ENCODE measurements around the gene PCDH9.
A peak's percentile ranks its signal among the peaks of the same experiment; 100 is the strongest.

PCDH9 gene

GRCh38 chr13:67229481-67230403 lies at the start of gene PCDH9:
PCDH9 (minus strand) TSS chr13:67230336; CDS start chr13:67228440, 1,896 bp downstream.
- Histone ChIP-seq H3K9me3 (ENCODE audit: control insufficient read depth, insufficient read depth, low read length) (no peaks in the 10 kb centered on the region), H3K9ac (ENCODE audit: low read depth, low read length) (peak within 1 kb of the TSS; percentile 56), H3K4me3 (ENCODE audit: low read depth, low read length) (peak within 1 kb of the TSS; percentile 91), H3K27me3 (ENCODE audit: control insufficient read depth, insufficient read depth, low read length) (peaks cover 26% of the 10 kb centered on the region), H3K36me3 (ENCODE audit: control insufficient read depth, insufficient read depth, low read length) (no peaks in the 10 kb centered on the region), H3K4me1 (ENCODE audit: control insufficient read depth, insufficient read depth, low read length) (no peaks in the 10 kb centered on the region)

GRCh38 chr13:67278235-67278634 lies 48.1 kb upstream of the PCDH9 start:
- Histone ChIP-seq H3K9ac (ENCODE audit: low read depth, low read length) (no peak overlapping the region), H3K4me3 (ENCODE audit: low read depth, low read length) (no peak overlapping the region), H3K27me3 (ENCODE audit: control insufficient read depth, insufficient read depth, low read length) (no peaks in the 10 kb centered on the region), H3K9me3 (ENCODE audit: control insufficient read depth, insufficient read depth, low read length) (no peaks in the 10 kb centered on the region), H3K36me3 (ENCODE audit: control insufficient read depth, insufficient read depth, low read length) (no peaks in the 10 kb centered on the region), H3K4me1 (ENCODE audit: control insufficient read depth, insufficient read depth, low read length) (peaks cover 12% of the 10 kb centered on the region)

GRCh38 chr13:67277581-67277980 lies 47.4 kb upstream of the PCDH9 start:
- Histone ChIP-seq H3K27me3 (ENCODE audit: control insufficient read depth, insufficient read depth, low read length) (no peaks in the 10 kb centered on the region), H3K4me3 (ENCODE audit: low read depth, low read length) (no peak overlapping the region), H3K9me3 (ENCODE audit: control insufficient read depth, insufficient read depth, low read length) (no peaks in the 10 kb centered on the region), H3K4me1 (ENCODE audit: control insufficient read depth, insufficient read depth, low read length) (peaks cover 12% of the 10 kb centered on the region), H3K36me3 (ENCODE audit: control insufficient read depth, insufficient read depth, low read length) (no peaks in the 10 kb centered on the region), H3K9ac (ENCODE audit: low read depth, low read length) (no peak overlapping the region)

GRCh38 chr13:67275351-67275960 lies 45.3 kb upstream of the PCDH9 start:
- Histone ChIP-seq H3K27me3 (ENCODE audit: control insufficient read depth, insufficient read depth, low read length) (no peaks in the 10 kb centered on the region), H3K36me3 (ENCODE audit: control insufficient read depth, insufficient read depth, low read length) (no peaks in the 10 kb centered on the region), H3K4me1 (ENCODE audit: control insufficient read depth, insufficient read depth, low read length) (peaks cover 7% of the 10 kb centered on the region), H3K4me3 (ENCODE audit: low read depth, low read length) (no peak overlapping the region), H3K9ac (ENCODE audit: low read depth, low read length) (no peak overlapping the region), H3K9me3 (ENCODE audit: control insufficient read depth, insufficient read depth, low read length) (no peaks in the 10 kb centered on the region)

- no peaks in the 10 kb centered on the region for H3K9me3 ChIP-seq (ENCODE audit: control insufficient read depth, insufficient read depth, low read length)
- peaks cover 7% of the 10 kb centered on the region for H3K4me1 ChIP-seq (ENCODE audit: control insufficient read depth, insufficient read depth, low read length)
- no peak overlapping the region for H3K4me3 ChIP-seq (ENCODE audit: low read depth, low read length)
- no peaks in the 10 kb centered on the region for H3K36me3 ChIP-seq (ENCODE audit: control insufficient read depth, insufficient read depth, low read length)
- no peak overlapping the region for H3K9ac ChIP-seq (ENCODE audit: low read depth, low read length)
- H3K27me3 ChIP-seq (ENCODE audit: control insufficient read depth, insufficient read depth, low read length) = no peaks in the 10 kb centered on the region
Observed at GRCh38 chr13:67273001-67273400, 42.9 kb upstream of the PCDH9 start.

- no peaks in the 10 kb centered on the region for H3K9me3 ChIP-seq (ENCODE audit: control insufficient read depth, insufficient read depth, low read length)
- no peaks in the 10 kb centered on the region for H3K4me1 ChIP-seq (ENCODE audit: control insufficient read depth, insufficient read depth, low read length)
- H3K4me3 ChIP-seq (ENCODE audit: low read depth, low read length) = no peak overlapping the region
- H3K9ac ChIP-seq (ENCODE audit: low read depth, low read length) = no peak overlapping the region
- H3K27me3 ChIP-seq (ENCODE audit: control insufficient read depth, insufficient read depth, low read length) = no peaks in the 10 kb centered on the region
- H3K36me3 ChIP-seq (ENCODE audit: control insufficient read depth, insufficient read depth, low read length) = no peaks in the 10 kb centered on the region
Observed at GRCh38 chr13:67267136-67267535, 37.0 kb upstream of the PCDH9 start.

- H3K9ac ChIP-seq (ENCODE audit: low read depth, low read length) = no peak overlapping the region
- no peaks in the 10 kb centered on the region for H3K9me3 ChIP-seq (ENCODE audit: control insufficient read depth, insufficient read depth, low read length)
- no peaks in the 10 kb centered on the region for H3K27me3 ChIP-seq (ENCODE audit: control insufficient read depth, insufficient read depth, low read length)
- peaks cover 14% of the 10 kb centered on the region for H3K4me1 ChIP-seq (ENCODE audit: control insufficient read depth, insufficient read depth, low read length)
- no peak overlapping the region for H3K4me3 ChIP-seq (ENCODE audit: low read depth, low read length)
- no peaks in the 10 kb centered on the region for H3K36me3 ChIP-seq (ENCODE audit: control insufficient read depth, insufficient read depth, low read length)
Observed at GRCh38 chr13:67259208-67259607, 29.1 kb upstream of the PCDH9 start.

- no peak overlapping the region for H3K4me3 ChIP-seq (ENCODE audit: low read depth, low read length)
- H3K9ac ChIP-seq (ENCODE audit: low read depth, low read length) = no peak overlapping the region
- H3K4me1 ChIP-seq (ENCODE audit: control insufficient read depth, insufficient read depth, low read length) = peaks cover 14% of the 10 kb centered on the region
- H3K36me3 ChIP-seq (ENCODE audit: control insufficient read depth, insufficient read depth, low read length) = no peaks in the 10 kb centered on the region
- H3K27me3 ChIP-seq (ENCODE audit: control insufficient read depth, insufficient read depth, low read length) = no peaks in the 10 kb centered on the region
- H3K9me3 ChIP-seq (ENCODE audit: control insufficient read depth, insufficient read depth, low read length) = no peaks in the 10 kb centered on the region
Observed at GRCh38 chr13:67258482-67258881, 28.3 kb upstream of the PCDH9 start.

GRCh38 chr13:67238861-67239260 lies 8.7 kb upstream of the PCDH9 start:
- H3K27me3 ChIP-seq (ENCODE audit: control insufficient read depth, insufficient read depth, low read length) = no peaks in the 10 kb centered on the region
- H3K36me3 ChIP-seq (ENCODE audit: control insufficient read depth, insufficient read depth, low read length) = no peaks in the 10 kb centered on the region
- H3K4me1 ChIP-seq (ENCODE audit: control insufficient read depth, insufficient read depth, low read length) = no peaks in the 10 kb centered on the region
- H3K9ac ChIP-seq (ENCODE audit: low read depth, low read length) = no peak overlapping the region
- no peak overlapping the region for H3K4me3 ChIP-seq (ENCODE audit: low read depth, low read length)
- no peaks in the 10 kb centered on the region for H3K9me3 ChIP-seq (ENCODE audit: control insufficient read depth, insufficient read depth, low read length)

- no peaks in the 10 kb centered on the region for H3K36me3 ChIP-seq (ENCODE audit: control insufficient read depth, insufficient read depth, low read length)
- no peaks in the 10 kb centered on the region for H3K4me1 ChIP-seq (ENCODE audit: control insufficient read depth, insufficient read depth, low read length)
- no peak overlapping the region for H3K4me3 ChIP-seq (ENCODE audit: low read depth, low read length)
- no peak overlapping the region for H3K9ac ChIP-seq (ENCODE audit: low read depth, low read length)
- no peaks in the 10 kb centered on the region for H3K27me3 ChIP-seq (ENCODE audit: control insufficient read depth, insufficient read depth, low read length)
- no peaks in the 10 kb centered on the region for H3K9me3 ChIP-seq (ENCODE audit: control insufficient read depth, insufficient read depth, low read length)
Observed at GRCh38 chr13:67238277-67238859, 8.2 kb upstream of the PCDH9 start.

GRCh38 chr13:67235265-67235664 lies 5.1 kb upstream of the PCDH9 start:
- Histone ChIP-seq H3K4me3 (ENCODE audit: low read depth, low read length) (no peak overlapping the region), H3K36me3 (ENCODE audit: control insufficient read depth, insufficient read depth, low read length) (no peaks in the 10 kb centered on the region), H3K4me1 (ENCODE audit: control insufficient read depth, insufficient read depth, low read length) (no peaks in the 10 kb centered on the region), H3K9me3 (ENCODE audit: control insufficient read depth, insufficient read depth, low read length) (no peaks in the 10 kb centered on the region), H3K9ac (ENCODE audit: low read depth, low read length) (no peak overlapping the region), H3K27me3 (ENCODE audit: control insufficient read depth, insufficient read depth, low read length) (no peaks in the 10 kb centered on the region)

GRCh38 chr13:67232384-67232783 lies 2.2 kb upstream of the PCDH9 start:
- Histone ChIP-seq H3K4me3 (ENCODE audit: low read depth, low read length) (no peak overlapping the region), H3K27me3 (ENCODE audit: control insufficient read depth, insufficient read depth, low read length) (peaks cover 26% of the 10 kb centered on the region), H3K4me1 (ENCODE audit: control insufficient read depth, insufficient read depth, low read length) (no peaks in the 10 kb centered on the region), H3K36me3 (ENCODE audit: control insufficient read depth, insufficient read depth, low read length) (no peaks in the 10 kb centered on the region), H3K9ac (ENCODE audit: low read depth, low read length) (no peak overlapping the region), H3K9me3 (ENCODE audit: control insufficient read depth, insufficient read depth, low read length) (no peaks in the 10 kb centered on the region)
